ENCODE data around the gene CCDC85B. TPM values are rescaled to one million over a fixed set of nuclear protein-coding genes. Genes with fewer than 3 reads are reported as not detected.

Gene CCDC85B
- total and polyA plus RNA-seq, 3 donors from 2014 or later = 17.1 to 102 (median 77.1) TPM

DNA sequence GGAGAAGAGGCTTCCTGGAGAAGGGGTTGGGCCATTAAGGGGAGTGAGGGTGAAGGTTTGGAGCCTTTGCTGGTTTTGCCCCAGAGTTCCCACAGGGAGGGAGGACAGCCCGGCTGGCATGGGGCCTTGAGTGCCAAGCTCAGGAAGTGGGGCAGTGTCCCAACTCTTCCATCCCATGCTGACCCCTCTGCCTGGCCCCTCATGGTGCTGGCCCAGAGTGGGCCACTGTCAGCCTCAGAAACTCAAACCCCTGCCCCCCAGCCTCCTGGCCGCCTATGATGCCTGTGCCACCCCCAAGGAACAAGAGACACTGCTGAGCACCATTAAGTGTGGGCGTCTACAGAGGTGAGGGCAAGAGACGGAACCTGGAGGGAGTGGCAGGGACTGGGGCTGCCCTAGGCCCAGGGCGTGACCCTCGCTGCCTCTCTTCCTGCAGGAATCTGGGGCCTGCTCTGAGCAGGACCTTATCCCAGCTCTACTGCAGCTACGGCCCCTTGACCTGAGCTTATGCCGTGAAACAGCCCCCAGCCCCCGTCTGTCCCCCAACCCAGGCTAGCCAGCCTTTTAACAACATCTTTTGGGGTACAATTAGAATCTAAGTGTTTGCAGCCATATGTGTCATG lies 24.8 kb upstream of the CCDC85B start:
- WGBS, 2 donors = 83 to 92% methylated on average over 4 to 9 of the region's 9 CpGs
- TF ChIP-seq, protein P1, sequence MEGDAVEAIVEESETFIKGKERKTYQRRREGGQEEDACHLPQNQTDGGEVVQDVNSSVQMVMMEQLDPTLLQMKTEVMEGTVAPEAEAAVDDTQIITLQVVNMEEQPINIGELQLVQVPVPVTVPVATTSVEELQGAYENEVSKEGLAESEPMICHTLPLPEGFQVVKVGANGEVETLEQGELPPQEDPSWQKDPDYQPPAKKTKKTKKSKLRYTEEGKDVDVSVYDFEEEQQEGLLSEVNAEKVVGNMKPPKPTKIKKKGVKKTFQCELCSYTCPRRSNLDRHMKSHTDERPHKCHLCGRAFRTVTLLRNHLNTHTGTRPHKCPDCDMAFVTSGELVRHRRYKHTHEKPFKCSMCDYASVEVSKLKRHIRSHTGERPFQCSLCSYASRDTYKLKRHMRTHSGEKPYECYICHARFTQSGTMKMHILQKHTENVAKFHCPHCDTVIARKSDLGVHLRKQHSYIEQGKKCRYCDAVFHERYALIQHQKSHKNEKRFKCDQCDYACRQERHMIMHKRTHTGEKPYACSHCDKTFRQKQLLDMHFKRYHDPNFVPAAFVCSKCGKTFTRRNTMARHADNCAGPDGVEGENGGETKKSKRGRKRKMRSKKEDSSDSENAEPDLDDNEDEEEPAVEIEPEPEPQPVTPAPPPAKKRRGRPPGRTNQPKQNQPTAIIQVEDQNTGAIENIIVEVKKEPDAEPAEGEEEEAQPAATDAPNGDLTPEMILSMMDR (IDR thresholded peaks at IDR 0.05) = no peak
- TF ChIP-seq POLR2A (IDR thresholded peaks at IDR 0.05) = no peak
- intact Hi-C loops (cut with DNase I; ENCODE audit: low total_unique reads) = no loop called here
- Histone ChIP-seq H3K27me3 (no peaks in the 10 kb centered on the region), H3K27ac (no peak overlapping the region), H3K4me3 (no peak overlapping the region), H3K36me3 (ENCODE audit: low read depth, missing control alignments) (no peaks in the 10 kb centered on the region), H3K9me3 (no peaks in the 10 kb centered on the region), H3K4me1 (peaks cover 7% of the 10 kb centered on the region)
- DNase-seq = no peak

DNA sequence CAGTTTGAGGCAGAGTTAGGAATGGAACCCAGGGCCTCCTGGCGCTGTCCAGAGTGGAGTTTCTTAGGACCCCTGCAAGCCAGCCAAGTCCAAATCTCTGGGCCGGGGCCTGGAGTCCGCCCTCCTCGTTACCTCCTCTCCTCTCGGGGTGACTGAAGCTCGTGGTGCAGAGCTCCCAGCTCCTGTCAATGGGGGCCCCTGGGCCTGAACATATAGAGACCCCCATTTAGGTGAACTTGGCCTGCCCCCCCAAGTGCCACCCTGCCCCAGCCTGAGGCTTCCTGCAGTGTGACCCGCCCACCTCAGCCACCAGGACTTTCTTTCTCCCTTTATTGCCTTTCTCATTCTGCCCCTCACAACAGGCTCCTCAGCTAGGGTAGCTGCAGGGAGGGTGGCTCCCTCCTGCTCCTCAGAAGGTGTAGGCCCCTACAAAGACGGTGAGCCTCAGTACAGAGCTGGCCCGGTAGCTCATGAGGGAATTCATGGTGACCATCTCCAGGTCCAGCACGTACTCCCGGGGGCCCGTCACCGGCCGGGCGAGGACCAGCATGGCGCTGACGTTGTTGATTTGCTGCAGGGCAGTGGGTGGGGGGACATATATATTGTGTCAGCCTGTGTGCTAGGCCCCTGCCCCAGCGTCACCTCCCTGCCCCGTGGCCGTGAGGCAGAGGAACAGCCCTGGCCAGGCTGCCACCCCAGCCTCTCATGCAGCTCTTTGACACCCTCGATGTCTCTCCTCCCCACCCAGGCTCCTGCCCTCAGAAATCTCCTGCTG lies 23.8 kb upstream of the CCDC85B start:
- TF ChIP-seq, protein P1 (IDR thresholded peaks at IDR 0.05) = no peak
- no peak for TF ChIP-seq POLR2A (IDR thresholded peaks at IDR 0.05)
- Histone ChIP-seq H3K27ac (no peak overlapping the region), H3K9me3 (no peaks in the 10 kb centered on the region), H3K27me3 (no peaks in the 10 kb centered on the region), H3K4me3 (no peak overlapping the region), H3K36me3 (ENCODE audit: low read depth, missing control alignments) (no peaks in the 10 kb centered on the region), H3K4me1 (peaks cover 9% of the 10 kb centered on the region)
- WGBS, 2 donors = 83 to 88% methylated on average over 21 of the region's 21 CpGs
- intact Hi-C loops (cut with DNase I; ENCODE audit: low total_unique reads) = no loop called here
- no peak for DNase-seq

DNA sequence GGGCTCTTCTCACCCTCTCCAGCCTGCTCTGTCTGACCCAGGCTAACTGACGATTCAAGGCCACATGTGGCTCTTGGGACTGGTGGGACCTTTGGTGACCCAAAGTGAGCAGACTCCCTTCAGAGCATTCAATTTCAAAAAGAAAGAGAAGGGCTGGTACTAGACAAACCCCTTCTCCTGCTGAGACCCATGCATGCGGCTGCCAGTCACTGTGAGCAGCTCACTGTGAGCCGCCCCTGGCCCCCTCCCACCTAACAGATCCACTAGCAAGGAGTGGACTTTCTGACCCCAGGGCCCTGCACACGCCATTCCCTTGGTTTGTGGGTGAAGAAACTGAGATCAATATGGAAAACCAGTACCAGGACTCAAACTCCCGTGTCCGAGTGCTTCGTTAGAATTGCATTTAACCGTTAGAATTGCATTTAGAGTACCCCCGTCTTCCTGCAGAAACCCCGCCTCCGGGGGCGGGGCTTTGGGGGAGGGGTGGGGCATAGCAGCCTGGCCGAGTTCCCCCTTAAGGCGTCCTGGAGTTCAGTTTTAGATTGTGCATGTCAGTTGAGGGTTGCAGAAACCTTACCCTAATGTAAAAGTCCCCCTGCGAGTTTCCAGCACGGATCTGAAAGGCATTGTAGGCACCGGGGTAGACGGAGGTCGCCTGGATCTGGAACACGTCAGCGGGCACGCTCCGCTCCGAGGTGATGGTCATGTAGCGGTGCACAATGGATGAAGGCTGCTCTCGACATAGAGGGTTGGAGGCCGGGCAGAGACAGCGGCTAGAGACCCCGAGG lies 23.0 kb upstream of the CCDC85B start:
- Histone ChIP-seq H3K9me3 (no peaks in the 10 kb centered on the region), H3K36me3 (ENCODE audit: low read depth, missing control alignments) (no peaks in the 10 kb centered on the region), H3K27me3 (no peaks in the 10 kb centered on the region), H3K4me1 (peaks cover 11% of the 10 kb centered on the region), H3K4me3 (no peak overlapping the region), H3K27ac (no peak overlapping the region)
- WGBS, 2 donors = 44 to 48% methylated on average over 19 to 29 of the region's 29 CpGs
- intact Hi-C loops (cut with DNase I; ENCODE audit: low total_unique reads) = no loop called here
- no peak for DNase-seq
- no peak for TF ChIP-seq POLR2A (IDR thresholded peaks at IDR 0.05)
- TF ChIP-seq, protein P1 (IDR thresholded peaks at IDR 0.05) = no peak

DNA sequence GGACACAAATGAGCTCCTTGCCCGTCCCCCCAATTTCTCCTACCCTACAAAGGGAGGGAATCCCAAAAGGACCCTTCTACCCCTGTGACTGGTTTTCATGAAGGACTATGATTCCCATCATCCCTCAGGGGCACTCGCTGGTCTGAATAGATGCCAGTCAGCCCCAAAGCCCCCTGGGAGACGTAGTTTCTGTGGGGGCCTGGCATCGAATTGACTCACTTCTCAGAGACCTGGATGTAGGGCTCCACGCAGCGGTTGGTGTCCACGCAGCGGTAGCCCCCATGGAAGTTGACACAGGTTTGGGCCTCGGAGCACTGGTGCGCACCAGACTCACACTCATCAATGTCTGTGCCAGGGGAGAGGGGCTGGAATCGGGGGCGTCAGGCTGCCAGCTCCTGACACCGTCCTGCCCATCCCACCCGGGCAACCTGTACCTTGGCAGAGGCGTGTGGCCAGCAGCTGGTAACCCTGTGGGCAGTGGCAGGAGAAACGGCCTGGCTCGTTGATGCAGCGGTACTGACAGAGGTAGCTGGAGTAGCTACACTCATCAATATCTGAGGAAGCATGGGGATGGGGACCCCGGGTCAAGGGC lies 22.3 kb upstream of the CCDC85B start:
- peak; percentile 47 for DNase-seq
- H3K4me1 ChIP-seq = peaks cover 11% of the 10 kb centered on the region

More for the DNA sequence above, 22.3 kb upstream of the CCDC85B start:
- Histone ChIP-seq H3K27ac (no peak overlapping the region), H3K4me3 (no peak overlapping the region), H3K36me3 (ENCODE audit: low read depth, missing control alignments) (no peaks in the 10 kb centered on the region), H3K27me3 (no peaks in the 10 kb centered on the region), H3K9me3 (no peaks in the 10 kb centered on the region)
- TF ChIP-seq, protein P1 (IDR thresholded peaks at IDR 0.05) = no peak
- no peak for TF ChIP-seq POLR2A (IDR thresholded peaks at IDR 0.05)
- intact Hi-C loops (cut with DNase I; ENCODE audit: low total_unique reads) = no loop called here
- 83 to 87% methylated on average over 9 to 19 of the region's 19 CpGs for WGBS, 2 donors

All from testis (tissue), 3 donors.